H1 (cell line): ENCODE data around the gene MSL1. TPM values are rescaled to one million over a fixed set of nuclear protein-coding genes. Genes with fewer than 3 reads are reported as not detected.

Source experiments
- CTCF ChIA-PET: fragments of 300-600 bp; sonication (Branson Sonifier 250); formaldehyde crosslinking; loops from one replicate; lab custom pipeline; 2021; ENCODE audit not compliant: partially characterized antibody; lab: Charles Lee
- POLR2A ChIA-PET: fragments of 300-600 bp; sonication (Branson Sonifier 250); formaldehyde crosslinking; loops from one replicate; lab custom pipeline; 2021; ENCODE audit warnings: inconsistent platforms; ENCODE audit not compliant: partially characterized antibody; lab: Charles Lee
- DNase-seq, 2 experiments: peaks; one replicate each; pipeline versions ENCODE4 v3.0.0 to v3.0.0-alpha.2; 2010 to 2022; ENCODE audit warnings: low spot score in 2 of 2, low read depth in 1 of 2, mixed read lengths in 1 of 2
- FAIRE-seq: peaks from 2 replicates; lab custom pipeline; 2011; peaks lifted over from hg19 to GRCh38; lab: Jason Lieb, UNC
- H2AFZ ChIP-seq: 2 replicates; pipeline ENCODE4 v1.8.1; 2012; ENCODE audit warnings: low read length, inconsistent platforms
- H2AK5ac ChIP-seq: 2 replicates; pipeline ENCODE4 v1.6.1; 2013; ENCODE audit warnings: low read depth, low read length
- H2BK120ac ChIP-seq: replicated peaks from 2 replicates; pipeline ENCODE3; 2013; ENCODE audit warnings: low read depth, low read length, inconsistent platforms
- H2BK12ac ChIP-seq: 2 replicates; pipeline ENCODE4 v1.6.1; 2013; ENCODE audit warnings: low read depth, low read length
- H2BK15ac ChIP-seq: 2 replicates; pipeline ENCODE4 v1.6.1; 2013; ENCODE audit warnings: low read length
- H2BK20ac ChIP-seq: 2 replicates; pipeline ENCODE4 v1.6.1; 2013; ENCODE audit warnings: low read length
- H2BK5ac ChIP-seq: 2 replicates; pipeline ENCODE4 v1.6.1; 2013; ENCODE audit warnings: low read depth, low read length
- H3K14ac ChIP-seq: 2 replicates; pipeline ENCODE4 v1.6.1; 2013; ENCODE audit warnings: inconsistent platforms; ENCODE audit not compliant: insufficient read length
- H3K18ac ChIP-seq: 2 replicates; pipeline ENCODE4 v1.6.1; 2013; ENCODE audit warnings: low read length; ENCODE audit errors: extremely low read depth
- H3K23ac ChIP-seq: 2 replicates; pipeline ENCODE4 v1.6.1; 2013; ENCODE audit warnings: inconsistent platforms; ENCODE audit not compliant: insufficient read length
- H3K23me2 ChIP-seq: 2 replicates; pipeline ENCODE4 v1.6.1; 2013; ENCODE audit warnings: low read depth, low read length
- H3K27ac ChIP-seq: 2 replicates; pipeline ENCODE4 v1.6.1; 2011; ENCODE audit warnings: low read depth, low read length, inconsistent platforms
- H3K27me3 ChIP-seq, 4 experiments: replicated peaks in 1 of 4; 1 replicate in 1 of 4; 2 replicates in 3 of 4; pipeline versions ENCODE4 v1.6.1 to v1.8.1; 2011 to 2013; ENCODE audit warnings: low read length in 3 of 4, mild to moderate bottlenecking in 3 of 4, inconsistent platforms in 2 of 4, mixed read lengths in 2 of 4, moderate library complexity in 1 of 4; ENCODE audit not compliant: control insufficient read depth in 3 of 4, insufficient read depth in 3 of 4; ENCODE audit errors: extremely low read depth in 1 of 4
- H3K36me3 ChIP-seq, 4 experiments: 2 replicates each; pipeline versions ENCODE4 v1.6.1 to v1.8.1; 2011 to 2013; ENCODE audit warnings: mild to moderate bottlenecking in 4 of 4, low read length in 3 of 4, moderate library complexity in 2 of 4, control low read depth in 1 of 4, inconsistent platforms in 1 of 4; ENCODE audit not compliant: insufficient read depth in 4 of 4, control insufficient read depth in 2 of 4
- H3K4ac ChIP-seq: replicated peaks from 2 replicates; pipeline ENCODE3; 2013; ENCODE audit warnings: low read length, low read depth, mixed read lengths, inconsistent platforms; ENCODE audit not compliant: insufficient read length
- H3K4me1 ChIP-seq, 4 experiments: replicated peaks in 1 of 4; 1 replicate in 1 of 4; 2 replicates in 3 of 4; pipeline versions ENCODE4 v1.6.1 to v1.8.1; 2011 to 2013; ENCODE audit warnings: low read length in 3 of 4, inconsistent platforms in 2 of 4, mixed read lengths in 1 of 4; ENCODE audit not compliant: insufficient read depth in 4 of 4, control insufficient read depth in 3 of 4
- H3K4me2 ChIP-seq, 2 experiments: 2 replicates each; pipeline versions ENCODE4 v1.6.1 to v1.8.1; 2011 to 2013; ENCODE audit warnings: low read depth in 2 of 2, low read length in 2 of 2, control low read depth in 1 of 2, inconsistent platforms in 1 of 2, mild to moderate bottlenecking in 1 of 2; ENCODE audit not compliant: insufficient read depth in 1 of 2
- H3K4me3 ChIP-seq, 4 experiments: fragments of 200-600, 300-600 bp in 1 of 4; sonication (generic), shearing (Covaris generic), sonication (Bioruptor Twin) in 1 of 4; 2 replicates each; pipeline versions ENCODE4 v1.5.1 to v1.8.1; 2011 to 2016; ENCODE audit warnings: low read length in 4 of 4, low read depth in 3 of 4, control low read depth in 2 of 4, inconsistent platforms in 2 of 4, mild to moderate bottlenecking in 2 of 4, mixed read lengths in 1 of 4, moderate library complexity in 1 of 4; ENCODE audit not compliant: insufficient read depth in 2 of 4; ENCODE audit errors: extremely low read depth in 1 of 4
- H3K56ac ChIP-seq: replicated peaks from 2 replicates; pipeline ENCODE3; 2013; ENCODE audit warnings: low read depth, mild to moderate bottlenecking, mixed read lengths, low read length, inconsistent platforms; ENCODE audit not compliant: insufficient read length
- H3K79me1 ChIP-seq: 2 replicates; pipeline ENCODE4 v1.6.1; 2013; ENCODE audit warnings: low read depth, low read length, control low read depth
- H3K79me2 ChIP-seq, 2 experiments: 2 replicates each; pipeline versions ENCODE4 v1.6.1 to v1.8.1; 2012 to 2013; ENCODE audit warnings: low read length in 2 of 2, mild to moderate bottlenecking in 2 of 2, inconsistent platforms in 1 of 2; ENCODE audit not compliant: insufficient read depth in 2 of 2, control insufficient read depth in 1 of 2
- H3K9ac ChIP-seq, 4 experiments: replicated peaks in 1 of 4; 1 replicate in 1 of 4; 2 replicates in 3 of 4; pipeline versions ENCODE4 v1.6.1 to v1.8.1; 2011 to 2013; ENCODE audit warnings: low read depth in 3 of 4, low read length in 3 of 4, control low read depth in 2 of 4, mild to moderate bottlenecking in 2 of 4, moderate library complexity in 2 of 4, inconsistent platforms in 1 of 4; ENCODE audit errors: extremely low read depth in 1 of 4
- H3K9me3 ChIP-seq, 2 experiments: 2 replicates each; pipeline versions ENCODE4 v1.6.1 to v1.8.1; 2012 to 2013; ENCODE audit warnings: mild to moderate bottlenecking in 2 of 2, moderate library complexity in 2 of 2, control low read depth in 1 of 2, inconsistent platforms in 1 of 2, low read depth in 1 of 2, low read length in 1 of 2, mixed read lengths in 1 of 2; ENCODE audit not compliant: insufficient read depth in 2 of 2
- H4K20me1 ChIP-seq, 2 experiments: replicated peaks in 1 of 2; 2 replicates each; pipeline versions ENCODE3 to v1.8.1; 2011 to 2013; ENCODE audit warnings: inconsistent platforms in 2 of 2, low read length in 2 of 2, mild to moderate bottlenecking in 1 of 2; ENCODE audit not compliant: insufficient read depth in 2 of 2, control insufficient read depth in 1 of 2
- H4K5ac ChIP-seq: 2 replicates; pipeline ENCODE4 v1.6.1; 2013; ENCODE audit warnings: low read length, low read depth, mixed read lengths, inconsistent platforms; ENCODE audit not compliant: insufficient read length
- H4K8ac ChIP-seq: 2 replicates; pipeline ENCODE4 v1.8.0; 2013; ENCODE audit warnings: mild to moderate bottlenecking, moderate library complexity, low read length, inconsistent platforms; ENCODE audit not compliant: insufficient read depth; ENCODE audit errors: extremely low read depth
- H4K91ac ChIP-seq: replicated peaks from 2 replicates; pipeline ENCODE3; 2013; ENCODE audit warnings: low read length, mixed read lengths, inconsistent platforms; ENCODE audit not compliant: insufficient read length
- GABPA ChIP-seq: IDR thresholded peaks from 2 replicates; pipeline ENCODE4 v1.6.1; 2011; ENCODE audit warnings: mild to moderate bottlenecking, low read length, moderate library complexity, borderline replicate concordance; ENCODE audit not compliant: insufficient read depth
- whole genome bisulfite sequencing, 2 experiments: shearing (Covaris generic) in 1 of 2; methylation state at CpG; one replicate each; pipeline versions ENCODE4 v1.1.6 to v1.1.7; 2013 to 2015; ENCODE audit warnings: low lambda C conversion rate in 2 of 2, mixed read lengths in 2 of 2, inconsistent platforms in 1 of 2, low coverage in 1 of 2, missing lambda C conversion rate in 1 of 2; ENCODE audit not compliant: insufficient replicate concordance in 2 of 2, insufficient coverage in 1 of 2, insufficient read length in 1 of 2; ENCODE audit errors: extremely low coverage in 1 of 2, missing lambda C conversion rate in 1 of 2; 5-methylcytosine and 5-hydroxymethylcytosine counted together
- polyA plus RNA-seq, 7 experiments: library from polyadenylated mRNA; depleted of rRNA in 3 of 7; stranded (reverse) in 5 of 7; unstranded in 2 of 7; fragments of >200 nt in 5 of 7; fragments of 200-250 nt in 2 of 7; gene quantifications; 1 replicate in 5 of 7; 2 replicates in 1 of 7; 4 replicates in 1 of 7; pipeline versions ENCODE4 v1.2.1 to v1.2.3, GENCODE V29; 2011 to 2013; ENCODE audit warnings: missing spikeins in 2 of 7, mixed read lengths in 2 of 7
- total RNA-seq: library from RNA; stranded (reverse); fragmentation: NEBNext Ultra II Directional; extraction: Animal tissue kit (Norgen Biotek cat#: 25700); gene quantifications from 2 replicates; pipeline ENCODE4 v1.2.1, GENCODE V29; 2021
- TF ChIP-seq, protein P1 (sequence below): IDR thresholded peaks from 2 replicates; pipeline ENCODE4 v1.6.1; 2012; ENCODE audit warnings: low read length, inconsistent platforms

Gene MSL1
- total and polyA plus RNA-seq, 2 of the 8 experiments (the other 6 are each of a cell fraction or from before 2014, with no cell fraction given): 24.1 to 66.5 TPM

DNA sequence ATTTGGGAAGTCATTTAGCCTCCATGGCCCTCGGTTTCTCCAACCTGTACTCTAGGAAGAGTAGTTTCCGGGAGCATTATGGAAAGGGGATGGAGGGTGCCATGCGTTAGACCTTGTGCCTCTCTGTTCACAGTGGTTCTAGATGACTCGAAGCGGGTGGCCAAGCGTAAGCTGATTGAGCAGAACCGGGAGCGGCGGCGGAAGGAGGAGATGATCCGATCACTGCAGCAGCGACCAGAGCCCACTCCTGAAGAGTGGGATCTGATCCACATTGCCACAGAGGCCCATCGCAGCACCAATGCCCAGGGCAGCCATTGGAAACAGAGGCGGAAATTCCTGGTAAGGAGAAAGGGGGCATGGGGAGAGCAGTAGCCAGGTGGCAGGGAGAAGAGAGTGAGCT, 37.3 kb upstream of the MSL1 start:
- H3K4me2 ChIP-seq: no peak overlapping the region
- no peak overlapping the region for H3K56ac ChIP-seq
- WGBS, 2 experiments: 92% methylated on average over 14 of the region's 14 CpGs; no CpG with 5 or more reads in 1 of the 2 experiments
- H3K27ac ChIP-seq: no peak overlapping the region
- CTCF ChIA-PET: interaction anchor here (0.7 to 19.7 kb wide), 13 partner anchors 10 to 110 kb away, joined by 3 to 521 read pairs (median 15); partner anchors contain the start of genes CSF3, MED24, NR1D1 and THRA
- no peaks in the 10 kb centered on the region for H3K79me1 ChIP-seq
- H3K4me1 ChIP-seq: peaks cover 0 to 5% (median 0%) of the 10 kb centered on the region in 4 experiments; a peak in 1 of 7 replicates
- no peak overlapping the region for H3K9ac ChIP-seq
- no peak for FAIRE-seq
- H2BK15ac ChIP-seq: no peak overlapping the region
- no peak overlapping the region for H3K4me3 ChIP-seq
- no peak overlapping the region for H2AFZ ChIP-seq
- H3K23me2 ChIP-seq: peaks cover 5% of the 10 kb centered on the region; the same call in 1 of the 2 replicates
- H4K5ac ChIP-seq: no peak overlapping the region
- no peaks in the 10 kb centered on the region for H3K9me3 ChIP-seq
- H2BK5ac ChIP-seq: no peak overlapping the region
- peaks cover 0 to 7% of the 10 kb centered on the region in 2 experiments for H4K20me1 ChIP-seq
- DNase-seq: no peak
- TF ChIP-seq GABPA: no peak
- TF ChIP-seq, protein P1, sequence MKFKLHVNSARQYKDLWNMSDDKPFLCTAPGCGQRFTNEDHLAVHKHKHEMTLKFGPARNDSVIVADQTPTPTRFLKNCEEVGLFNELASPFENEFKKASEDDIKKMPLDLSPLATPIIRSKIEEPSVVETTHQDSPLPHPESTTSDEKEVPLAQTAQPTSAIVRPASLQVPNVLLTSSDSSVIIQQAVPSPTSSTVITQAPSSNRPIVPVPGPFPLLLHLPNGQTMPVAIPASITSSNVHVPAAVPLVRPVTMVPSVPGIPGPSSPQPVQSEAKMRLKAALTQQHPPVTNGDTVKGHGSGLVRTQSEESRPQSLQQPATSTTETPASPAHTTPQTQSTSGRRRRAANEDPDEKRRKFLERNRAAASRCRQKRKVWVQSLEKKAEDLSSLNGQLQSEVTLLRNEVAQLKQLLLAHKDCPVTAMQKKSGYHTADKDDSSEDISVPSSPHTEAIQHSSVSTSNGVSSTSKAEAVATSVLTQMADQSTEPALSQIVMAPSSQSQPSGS: no peak
- TF ChIP-seq, all 59 proteins: peak for 0
- H3K4ac ChIP-seq: no peak overlapping the region
- no peak overlapping the region for H2AK5ac ChIP-seq
- no peak overlapping the region; the same call in 1 of the 2 replicates for H4K8ac ChIP-seq
- no peak overlapping the region for H3K23ac ChIP-seq
- no peak overlapping the region for H3K14ac ChIP-seq
- peaks cover 2 to 9% (median 9%) of the 10 kb centered on the region in 4 experiments; a peak in 4 of 8 replicates for H3K36me3 ChIP-seq
- no peaks in the 10 kb centered on the region for H3K79me2 ChIP-seq
- no peak overlapping the region for H3K18ac ChIP-seq
- H3K27me3 ChIP-seq: no peaks in the 10 kb centered on the region
- H2BK12ac ChIP-seq: no peak overlapping the region
- no peak overlapping the region for H4K91ac ChIP-seq
- POLR2A ChIA-PET: interaction anchor here (0.6 to 2.3 kb wide), 8 partner anchors 9 to 71 kb away, joined by 3 to 5 read pairs (median 3); no protein-coding TSS in a partner anchor
- no peak overlapping the region for H2BK20ac ChIP-seq
- no peak overlapping the region for H2BK120ac ChIP-seq
